H54 (cell line): ENCODE results near the gene RAB26.
"Not testable (repeated sequence)": the region's sequence is repeated elsewhere in the genome, so short reads cannot be mapped to it uniquely, and the experiment has no call there.

Source experiments
- DNase-seq: peaks from one replicate; pipeline ENCODE4 v3.0.0; 2011; ENCODE audit warnings: low spot score, mixed read lengths; ENCODE audit not compliant: insufficient read length
- FAIRE-seq: peaks from 3 replicates; lab custom pipeline; 2011; peaks lifted over from hg19 to GRCh38; lab: Jason Lieb, UNC
- POLR2A ChIP-seq: IDR thresholded peaks from 2 replicates; pipeline ENCODE4 v1.6.1; 2011; ENCODE audit warnings: low read depth, mild to moderate bottlenecking, low read length

The RAB26 gene

GRCh38 chr16:2147981-2148671 is at the start of gene RAB26:
TSS of gene RAB26 (plus strand) at chr16:2148625. CDS start at chr16:2148784, 159 bp downstream.
- DNase-seq (peak; percentile 96), FAIRE-seq (no peak)
- TF ChIP-seq POLR2A: no peak

DNA sequence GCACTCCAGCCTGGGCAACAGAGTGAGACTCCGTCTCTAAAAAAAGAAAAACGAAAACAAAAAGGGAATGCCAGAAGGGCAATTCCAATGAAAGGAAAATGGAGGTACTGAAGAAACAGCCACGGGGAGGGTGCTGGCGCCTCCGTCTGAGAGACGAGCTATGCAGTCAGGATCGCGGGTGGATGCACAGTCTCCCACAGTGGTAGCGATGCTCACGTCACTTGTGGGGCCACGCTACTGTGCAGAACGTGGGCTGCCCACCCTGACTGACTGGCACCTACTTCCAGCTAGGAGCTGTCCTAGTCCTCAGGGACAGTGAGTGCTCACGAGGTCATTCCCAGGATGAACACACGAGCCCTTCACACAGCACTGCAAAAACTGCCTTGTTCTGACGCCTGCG is 46.8 kb upstream of the RAB26 start:
- not testable (repeated sequence) for DNase-seq, FAIRE-seq

- FAIRE-seq (no peak), DNase-seq (no peak)
- no peak for TF ChIP-seq POLR2A
These were observed 46.0 kb upstream of the RAB26 start for GRCh38 chr16:2102471-2102870.

- FAIRE-seq, DNase-seq: not testable (repeated sequence)
These were observed 44.0 kb upstream of the RAB26 start for GRCh38 chr16:2104464-2104863.

DNA sequence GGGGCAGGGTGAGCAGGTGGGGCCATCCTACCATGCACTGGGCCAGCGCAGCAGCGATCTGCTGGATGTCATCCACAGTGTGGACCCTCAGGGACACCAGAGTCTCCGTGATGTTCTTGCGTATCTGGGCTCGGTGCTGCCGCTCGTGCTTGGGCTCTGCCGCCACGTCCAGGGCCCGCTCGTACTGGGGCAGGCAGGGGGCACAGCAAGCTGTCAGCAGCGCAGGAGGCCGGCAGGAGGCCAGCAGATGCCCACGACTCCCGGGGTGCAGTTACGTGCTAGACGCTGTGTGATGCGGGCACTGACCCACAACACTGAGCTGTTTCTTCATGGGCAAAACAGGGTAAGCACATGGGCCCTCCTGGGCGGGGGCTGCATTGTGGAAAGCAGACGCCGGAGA is 43.1 kb upstream of the RAB26 start:
- not testable (repeated sequence) for DNase-seq, FAIRE-seq

GRCh38 chr16:2105769-2106168 is 42.7 kb upstream of the RAB26 start:
- not testable (repeated sequence) for FAIRE-seq, DNase-seq

- DNase-seq, FAIRE-seq: not testable (repeated sequence)
These were observed 42.2 kb upstream of the RAB26 start for GRCh38 chr16:2106211-2106610.

DNA sequence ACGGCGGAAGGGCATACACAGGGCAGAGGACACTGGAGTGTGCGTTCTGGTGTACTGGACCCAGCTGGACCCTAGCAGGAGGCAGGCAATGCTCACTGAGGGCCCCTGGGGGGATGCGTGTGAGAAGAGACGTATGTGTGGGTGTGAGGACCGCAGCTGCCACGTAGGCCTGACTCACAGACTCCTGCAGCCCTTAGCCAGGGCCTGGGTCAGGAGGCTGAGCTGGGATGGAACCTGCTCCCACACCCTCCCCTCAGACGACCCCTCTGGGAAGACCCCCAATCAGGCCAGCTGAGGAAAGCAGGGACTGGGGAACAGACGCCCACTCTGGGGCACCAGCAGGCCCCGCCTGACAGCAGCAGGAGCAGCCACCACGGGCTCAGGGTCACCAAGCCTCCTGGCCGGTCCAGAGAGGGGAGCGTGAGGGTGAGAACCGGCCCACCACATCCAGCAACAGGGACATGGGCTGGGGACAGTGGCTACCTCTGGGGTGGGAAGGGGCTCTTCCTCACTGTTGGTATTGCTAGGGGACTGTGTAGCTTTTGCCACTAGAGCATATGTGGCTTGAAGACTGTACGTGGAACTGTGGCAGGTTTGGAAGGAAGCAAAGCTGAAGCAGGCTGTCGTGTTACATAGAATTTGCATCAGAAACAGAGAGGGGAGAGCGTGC is 41.2 kb upstream of the RAB26 start:
- peak; percentile 70 for DNase-seq
- FAIRE-seq: not testable (repeated sequence)

GRCh38 chr16:2107791-2108125 is 40.7 kb upstream of the RAB26 start:
- DNase-seq, FAIRE-seq: not testable (repeated sequence)

GRCh38 chr16:2108446-2109270 is 39.8 kb upstream of the RAB26 start:
- not testable (repeated sequence) for DNase-seq, FAIRE-seq

DNA sequence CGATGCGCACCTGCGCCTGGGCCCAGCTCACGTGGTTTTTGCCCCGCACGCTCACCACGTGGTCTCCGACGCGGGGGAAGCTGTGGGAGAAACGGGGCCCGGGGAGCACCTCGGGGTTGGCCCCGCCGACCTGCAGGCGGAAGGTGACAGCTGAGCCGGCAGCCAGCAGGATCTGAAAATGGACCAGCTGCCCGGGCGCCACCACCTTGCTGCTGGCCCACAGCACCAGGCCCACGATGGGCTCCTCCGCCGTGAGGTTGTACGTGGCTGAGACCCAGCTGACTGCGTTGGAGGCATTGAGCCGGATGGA is 39.2 kb upstream of the RAB26 start:
- not testable (repeated sequence) for DNase-seq, FAIRE-seq

GRCh38 chr16:2109872-2110271 is 38.6 kb upstream of the RAB26 start:
- DNase-seq, FAIRE-seq: not testable (repeated sequence)

DNA sequence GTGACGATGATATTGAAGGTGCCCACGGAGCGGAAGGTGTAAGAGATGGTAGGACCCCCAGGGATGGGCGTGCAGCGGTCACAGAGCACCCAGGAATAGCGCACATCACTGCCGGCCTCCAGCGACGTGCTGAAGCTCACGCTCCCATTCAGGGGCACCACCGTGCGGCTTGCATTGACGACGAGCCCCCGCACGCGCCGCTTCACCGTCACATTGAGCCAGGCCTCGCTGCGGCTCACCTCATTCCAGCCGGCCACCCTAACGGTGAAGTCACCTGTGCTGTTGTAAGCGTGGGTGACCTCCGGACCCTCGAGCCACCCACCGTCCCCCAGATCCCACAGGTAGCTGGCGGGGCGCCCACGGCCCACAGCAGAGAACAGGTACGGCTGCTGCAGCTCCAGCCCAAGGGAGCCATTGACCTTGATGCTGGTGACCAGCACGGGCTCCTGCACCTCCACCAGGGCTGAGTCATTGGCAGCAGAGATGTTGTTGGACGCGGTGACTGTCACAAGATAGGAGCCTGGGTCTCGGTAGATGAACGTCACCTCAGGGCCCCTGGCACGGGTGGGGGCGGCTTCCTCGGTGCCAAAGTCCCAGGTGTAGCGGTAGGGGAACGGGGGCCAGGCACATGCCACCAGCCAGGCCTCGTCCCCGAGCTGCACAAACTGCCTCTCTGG is 38.0 kb upstream of the RAB26 start:
- FAIRE-seq, DNase-seq: not testable (repeated sequence)

DNA sequence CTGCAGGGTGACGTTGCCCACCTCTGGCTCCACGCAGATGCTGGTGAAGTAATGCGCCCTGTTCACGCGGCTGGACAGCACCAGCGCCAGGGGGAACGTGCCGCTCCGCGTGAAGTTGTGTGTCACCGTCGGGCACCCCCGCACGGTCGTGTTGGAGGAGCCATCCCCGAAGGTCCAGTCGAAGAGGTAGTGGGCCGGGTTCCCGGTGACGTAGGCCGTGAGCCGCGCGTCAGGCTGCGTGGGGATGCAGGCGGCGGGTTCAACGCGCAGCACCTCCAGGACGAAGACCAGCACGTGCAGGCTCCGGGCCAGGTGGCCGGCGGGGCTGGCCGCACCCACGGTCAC is 37.4 kb upstream of the RAB26 start:
- DNase-seq, FAIRE-seq: not testable (repeated sequence)

DNA sequence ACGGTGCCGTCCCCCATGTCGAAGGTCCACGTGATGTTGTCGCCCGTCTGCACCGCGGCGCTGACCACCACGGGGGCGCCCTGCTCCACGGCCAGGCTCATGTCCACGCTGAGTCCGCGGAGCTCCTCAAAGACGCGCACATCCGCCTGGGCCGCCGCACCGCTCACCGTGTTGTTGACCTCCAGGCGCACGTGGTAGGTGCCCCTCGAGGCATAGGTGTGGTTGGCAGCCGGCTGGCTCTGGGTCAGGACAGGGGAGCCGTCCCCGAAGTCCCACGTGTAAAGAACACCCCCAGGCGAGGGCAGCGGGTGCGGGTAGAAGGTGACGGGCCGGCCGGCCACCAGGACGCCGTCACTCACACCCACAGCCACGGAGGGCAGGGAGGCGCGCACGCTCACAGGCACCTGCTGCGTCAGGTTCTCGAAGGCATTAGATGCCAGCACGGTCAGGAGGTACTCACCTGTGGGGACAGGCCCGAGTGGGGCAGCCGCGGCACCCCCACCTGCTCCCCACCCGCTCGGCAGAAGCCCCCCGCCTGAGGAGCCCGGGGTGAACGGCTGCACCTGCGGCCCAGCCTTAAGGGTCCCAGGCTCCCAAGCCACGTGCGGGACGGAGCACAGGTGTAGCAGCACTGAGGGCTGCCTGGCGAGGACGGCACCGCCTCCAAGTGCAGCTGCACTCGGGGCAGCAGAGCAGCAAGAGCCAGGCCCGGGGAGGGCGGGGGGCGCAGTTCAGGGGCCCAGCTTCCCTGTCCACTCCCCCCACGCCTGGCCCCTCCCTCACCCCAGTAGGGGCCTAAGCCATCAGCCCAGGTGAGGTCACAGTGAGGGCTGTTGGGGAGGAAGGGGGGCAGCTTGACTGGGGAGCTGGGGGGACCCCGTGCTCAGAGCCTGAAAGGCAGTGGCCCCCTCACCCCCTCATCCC is 36.8 kb upstream of the RAB26 start:
- not testable (repeated sequence) for FAIRE-seq, DNase-seq

GRCh38 chr16:2112539-2113106 is 35.8 kb upstream of the RAB26 start:
- not testable (repeated sequence) for DNase-seq, FAIRE-seq

- not testable (repeated sequence) for FAIRE-seq, DNase-seq
These were observed 34.2 kb upstream of the RAB26 start for GRCh38 chr16:2114225-2114624.

DNA sequence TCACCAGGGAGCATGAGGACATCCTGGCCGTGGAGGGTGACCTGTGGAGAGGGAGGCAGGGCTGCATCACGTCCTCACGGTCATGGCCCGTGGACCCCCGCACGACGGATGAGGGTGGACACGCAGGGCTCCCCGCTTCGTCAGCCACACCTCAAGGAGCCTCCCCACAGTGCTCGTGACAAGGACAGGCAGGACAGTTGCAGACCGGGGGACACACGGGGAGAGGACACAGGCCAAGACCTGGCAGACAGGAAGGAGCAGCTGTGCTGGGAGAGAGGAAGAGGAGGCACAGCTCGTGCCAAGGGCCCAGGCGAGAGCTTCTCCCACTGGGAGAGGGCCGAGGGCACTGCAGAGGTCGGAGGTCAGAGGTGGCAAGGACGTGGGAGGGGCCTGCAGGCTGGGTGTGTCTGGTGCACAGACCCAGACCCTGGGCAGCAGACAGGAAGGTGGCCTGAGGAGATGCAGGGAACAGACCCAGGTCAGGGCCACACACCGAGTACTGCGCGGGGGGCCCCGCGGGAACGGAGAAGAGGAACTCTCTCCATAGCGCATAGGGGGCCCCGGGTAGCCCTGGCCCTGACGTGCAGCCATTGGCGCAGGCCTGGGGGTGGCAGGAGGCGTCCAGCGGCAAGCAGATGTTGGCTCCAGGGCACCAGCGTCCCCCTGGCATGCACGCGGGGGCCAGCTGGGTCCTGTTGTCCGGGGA is 33.4 kb upstream of the RAB26 start:
- DNase-seq, FAIRE-seq: not testable (repeated sequence)
